Putamen (tissue), 1 donor: Measurements from ENCODE around the gene COMMD6.

ENCODE experiments used
- DNase-seq: peaks from one replicate; pipeline ENCODE4 v3.0.0-alpha.2; 2016; ENCODE audit warnings: low spot score

Gene COMMD6

DNA sequence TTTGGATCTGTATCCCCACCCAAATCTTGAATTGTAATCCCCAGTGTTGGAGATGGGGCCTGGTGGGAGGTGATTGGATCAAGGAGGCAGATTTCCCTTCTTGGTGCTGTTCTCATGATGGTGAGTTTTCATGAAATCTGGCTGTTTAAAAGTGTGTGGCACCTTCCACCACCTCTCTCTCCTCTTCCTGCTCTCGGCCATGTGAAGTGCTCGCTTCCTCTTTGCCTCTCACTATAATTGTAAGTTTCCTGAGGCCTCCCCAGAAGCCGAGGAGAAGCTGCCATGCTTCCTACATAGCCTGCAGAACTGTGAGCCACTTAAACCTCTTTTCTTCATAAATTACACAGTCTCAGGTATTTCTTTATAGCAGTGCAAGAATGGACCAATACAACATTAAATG, 15.7 kb downstream of the COMMD6 start:
- no peak for DNase-seq

DNA sequence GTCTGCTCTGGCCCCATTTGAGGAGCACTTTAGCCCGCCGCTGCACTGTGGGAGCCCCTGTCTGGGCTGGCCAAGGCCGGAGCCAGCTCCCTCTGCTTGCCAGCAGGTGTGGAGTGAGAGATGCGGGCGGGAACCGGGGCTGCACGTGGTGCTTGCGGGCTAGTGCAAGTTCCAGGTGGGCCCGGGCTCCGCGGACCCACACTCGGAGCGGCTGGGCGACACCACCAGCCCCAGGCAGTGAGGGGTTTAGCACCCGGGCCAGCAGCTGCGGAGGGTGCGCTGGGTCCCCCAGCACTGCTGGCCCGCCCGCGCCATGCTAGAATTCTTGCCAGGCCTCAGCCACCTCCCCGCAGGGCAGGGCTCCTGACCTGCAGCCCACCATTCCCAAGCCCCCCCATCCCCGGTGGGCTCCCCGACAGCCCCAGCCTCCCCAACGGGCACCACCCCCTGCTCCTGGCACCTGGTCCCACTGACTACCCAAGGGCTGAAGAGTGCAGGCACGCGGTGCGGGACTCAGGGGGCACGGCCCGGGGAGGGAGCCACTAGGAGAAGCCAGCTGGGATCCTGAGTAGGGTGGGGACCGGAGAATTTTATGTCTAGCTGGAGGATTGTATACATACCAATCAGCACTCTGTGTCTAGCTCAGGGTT, 19.1 kb downstream of the COMMD6 start:
- no peak for DNase-seq

DNA sequence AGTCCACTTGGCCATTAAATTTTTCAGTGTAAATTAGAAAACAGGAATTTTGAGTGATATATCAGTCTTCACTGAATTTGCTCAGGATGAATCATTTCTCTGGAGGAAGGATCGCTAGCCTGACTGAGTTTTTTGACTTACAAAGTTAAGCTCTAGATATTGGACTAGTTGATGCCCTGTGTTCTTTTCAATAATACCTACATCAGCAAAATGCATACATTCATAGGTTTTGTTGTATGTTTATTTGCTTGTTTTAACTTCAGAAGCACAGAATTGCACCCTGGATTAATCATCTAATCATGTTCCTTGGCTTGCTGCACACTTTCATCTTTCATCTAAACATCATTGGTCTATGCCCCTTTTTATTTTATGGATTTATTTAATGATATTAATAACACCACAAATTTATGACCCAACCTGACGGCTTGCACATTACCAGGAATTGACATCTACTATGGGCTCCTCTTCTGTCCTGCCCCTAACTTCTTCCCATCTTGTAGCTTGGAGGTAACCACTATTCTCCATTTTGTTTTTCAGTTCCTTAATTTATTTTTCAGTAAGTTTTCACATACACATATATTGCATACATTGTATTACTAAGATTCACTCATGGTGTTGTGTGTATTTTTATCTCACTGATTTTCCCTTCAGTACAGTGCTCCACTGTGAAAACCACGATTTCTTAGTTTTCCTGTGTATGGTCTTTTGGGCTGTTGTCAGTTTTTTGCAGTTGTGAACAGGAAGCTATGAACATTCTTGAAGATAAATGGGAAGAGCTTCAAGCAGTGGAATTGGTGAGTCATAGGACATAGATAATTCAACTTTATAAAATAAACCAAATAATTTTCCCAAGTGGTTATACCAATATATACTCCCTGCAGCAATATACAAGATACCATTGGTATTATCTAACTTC, 23.3 kb downstream of the COMMD6 start:
- no peak for DNase-seq

DNA sequence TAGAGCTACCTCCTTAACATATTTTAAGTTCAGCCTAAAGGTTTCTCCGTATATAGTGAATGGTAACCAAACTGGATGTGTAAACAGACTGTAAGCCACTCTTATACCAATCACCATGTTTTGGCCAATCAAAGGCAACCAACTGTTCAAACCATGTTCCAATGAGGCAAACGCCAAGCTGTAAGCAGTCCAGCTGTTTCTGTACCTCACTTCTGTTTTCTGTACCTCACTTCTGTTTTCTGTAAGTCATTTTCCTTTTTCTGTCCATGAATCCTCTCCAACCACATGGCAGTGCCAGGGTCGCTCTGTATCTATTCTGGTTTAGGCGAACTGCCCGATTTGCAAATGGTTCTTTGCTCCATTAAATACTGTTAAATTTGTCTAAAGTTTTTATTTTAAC, 24.4 kb downstream of the COMMD6 start:
- no peak for DNase-seq

GRCh38 chr13:75512253-75512652, 25.4 kb downstream of the COMMD6 start:
- peak; percentile 13 for DNase-seq

- no peak for DNase-seq
Measured at GRCh38 chr13:75511051-75511625, 26.5 kb downstream of the COMMD6 start.

- DNase-seq = no peak
Measured at GRCh38 chr13:75508002-75508548, 29.6 kb downstream of the COMMD6 start.

GRCh38 chr13:75507027-75508001, 30.3 kb downstream of the COMMD6 start:
- no peak for DNase-seq

GRCh38 chr13:75506018-75506417, 31.6 kb downstream of the COMMD6 start:
- DNase-seq = no peak

DNA sequence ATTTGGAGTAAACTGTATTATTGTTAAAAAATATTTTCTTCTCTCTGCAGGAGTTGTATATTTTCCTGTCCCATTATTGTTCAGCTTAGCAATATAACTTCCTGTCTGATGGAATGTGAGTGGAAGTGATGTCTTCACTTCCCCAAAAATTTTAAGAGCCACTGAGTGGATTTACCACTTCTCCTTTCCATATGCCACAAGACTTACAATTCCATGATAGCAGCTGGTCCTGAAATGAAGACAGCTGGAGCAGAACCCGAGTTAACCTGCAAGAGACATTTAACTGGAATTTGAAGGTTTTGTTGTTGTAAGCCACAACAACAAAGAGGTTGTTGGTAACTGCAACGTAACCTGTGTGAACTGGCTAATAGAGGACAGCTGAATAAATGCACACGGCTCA, 32.3 kb downstream of the COMMD6 start:
- no peak for DNase-seq

GRCh38 chr13:75495938-75496337, 41.7 kb downstream of the COMMD6 start:
- no peak for DNase-seq

- no peak for DNase-seq
Measured at GRCh38 chr13:75494491-75494890, 43.1 kb downstream of the COMMD6 start.

DNA sequence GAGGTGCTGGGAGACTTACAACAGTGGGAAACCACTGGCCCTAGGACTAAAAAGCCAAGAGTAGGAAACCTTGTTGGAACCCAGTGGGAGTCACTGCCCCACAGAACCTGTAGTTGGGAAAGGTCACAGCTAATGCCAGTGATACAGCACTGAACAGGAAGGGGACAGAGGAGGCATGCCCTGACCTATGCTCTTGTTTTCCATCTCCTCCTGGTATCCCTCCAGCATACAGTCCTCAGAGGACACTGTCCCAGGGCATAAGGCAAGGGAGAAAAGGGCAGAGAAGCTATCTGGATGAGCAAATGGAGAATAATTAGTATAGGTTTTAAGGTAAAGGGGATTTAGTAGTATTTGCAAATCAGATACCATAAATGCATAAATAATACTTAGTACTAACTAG, 44.5 kb downstream of the COMMD6 start:
- DNase-seq = no peak

GRCh38 chr13:75492389-75492788, 45.3 kb downstream of the COMMD6 start:
- no peak for DNase-seq

DNA sequence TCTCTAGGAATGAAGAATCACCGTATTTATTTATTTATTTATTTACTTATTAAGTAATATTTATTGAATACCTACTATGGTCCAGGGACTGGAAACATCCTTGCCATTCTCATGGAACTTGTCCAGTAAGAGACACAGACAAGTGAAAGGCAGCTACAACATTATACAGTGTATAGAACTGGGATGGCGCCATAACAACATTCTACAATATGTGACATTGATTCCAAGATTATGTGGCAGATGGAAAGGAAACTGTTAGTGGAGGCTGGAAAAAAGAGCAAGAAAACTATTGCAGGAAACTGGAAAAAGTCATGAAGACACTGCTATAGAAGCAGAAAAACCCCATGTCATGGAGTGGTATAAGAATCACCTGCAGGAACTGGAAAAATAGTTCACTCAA, 46.3 kb downstream of the COMMD6 start:
- DNase-seq = no peak

- no peak for DNase-seq
Measured at GRCh38 chr13:75489502-75490263, 48.0 kb downstream of the COMMD6 start.

DNA sequence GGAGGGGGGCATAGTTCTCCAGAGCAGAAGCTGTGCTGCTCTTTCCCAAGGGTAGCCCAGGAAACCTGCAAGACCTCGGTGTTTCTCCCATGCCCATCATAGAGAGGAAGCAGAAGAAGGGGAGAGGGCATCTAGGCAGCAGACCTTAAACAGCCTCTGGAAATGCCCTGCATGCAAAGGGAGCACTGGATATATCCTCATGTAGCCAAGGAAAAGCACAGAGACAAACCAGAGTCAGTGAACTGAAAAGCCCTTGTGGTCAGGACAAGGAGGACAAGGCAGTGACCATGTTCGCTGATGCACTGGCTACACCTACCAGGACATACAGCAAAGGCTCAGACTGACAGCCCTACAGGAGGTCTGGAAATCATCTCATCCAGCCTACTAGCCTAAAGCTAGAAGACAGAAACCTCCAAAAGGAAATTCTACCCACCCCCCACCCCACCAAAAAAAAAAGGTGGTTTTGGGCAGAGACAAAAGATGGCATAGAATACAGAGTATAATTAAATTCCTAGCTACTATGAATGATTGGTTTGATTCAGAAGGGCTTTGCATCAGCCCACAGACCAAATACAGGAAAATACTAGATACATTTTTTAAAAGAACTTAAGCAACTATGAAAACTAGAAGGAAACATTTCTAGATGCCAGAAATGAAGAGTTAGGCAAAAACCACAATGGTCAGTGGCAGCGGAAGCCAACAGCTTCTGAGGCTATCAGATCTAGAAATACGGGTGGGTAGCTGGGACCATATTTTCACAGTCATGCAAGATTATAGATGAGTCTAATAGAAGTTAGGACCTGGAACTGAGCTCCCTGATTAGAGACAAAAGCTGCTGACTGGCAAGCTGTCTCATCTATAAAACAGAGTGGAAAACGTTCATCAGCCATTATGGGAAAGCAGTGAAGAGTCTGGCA, 51.2 kb downstream of the COMMD6 start:
- no peak for DNase-seq

GRCh38 chr13:75485286-75486062, 52.2 kb downstream of the COMMD6 start:
- no peak for DNase-seq

- no peak for DNase-seq
Measured at GRCh38 chr13:75482820-75483079, 54.9 kb downstream of the COMMD6 start.
